ENCODE data around the gene SLC25A26.

The SLC25A26 gene

DNA sequence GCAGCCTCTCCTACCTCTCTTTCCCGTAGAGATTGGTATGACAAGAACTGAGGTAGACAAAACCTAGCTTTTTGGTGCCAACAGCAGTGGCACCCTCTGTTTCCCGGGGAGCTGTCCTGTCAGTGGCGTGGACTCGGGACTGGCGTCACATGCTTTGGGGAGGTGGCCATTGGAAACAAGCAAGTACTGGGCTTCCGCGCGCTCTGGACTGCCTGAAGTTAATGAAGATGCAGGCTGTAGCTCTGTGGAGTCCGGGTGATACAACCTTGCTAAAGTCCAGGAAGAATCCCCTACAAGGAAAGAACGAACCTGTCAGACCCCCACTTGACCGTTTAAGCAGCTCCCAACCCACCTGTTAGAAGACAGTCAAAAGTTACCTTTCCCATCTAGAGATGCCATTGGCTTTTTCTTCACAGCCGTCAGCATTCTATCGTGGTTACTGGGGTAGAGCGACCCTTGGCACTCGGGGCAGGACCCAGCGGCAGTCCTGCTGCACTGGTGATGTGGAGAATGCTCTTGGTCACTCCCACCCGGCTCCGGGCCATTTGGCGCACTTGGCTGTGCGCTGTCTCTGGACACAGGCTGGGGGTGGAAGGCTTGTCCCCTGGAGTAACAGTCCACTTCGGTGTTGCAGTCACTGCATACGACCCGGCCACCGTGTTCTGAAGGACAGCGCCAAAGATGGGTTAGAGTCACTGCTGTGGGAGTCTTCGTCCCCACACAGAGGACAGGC is 159.6 kb downstream of the SLC25A26 start:
- TF ChIP-seq, protein P1, sequence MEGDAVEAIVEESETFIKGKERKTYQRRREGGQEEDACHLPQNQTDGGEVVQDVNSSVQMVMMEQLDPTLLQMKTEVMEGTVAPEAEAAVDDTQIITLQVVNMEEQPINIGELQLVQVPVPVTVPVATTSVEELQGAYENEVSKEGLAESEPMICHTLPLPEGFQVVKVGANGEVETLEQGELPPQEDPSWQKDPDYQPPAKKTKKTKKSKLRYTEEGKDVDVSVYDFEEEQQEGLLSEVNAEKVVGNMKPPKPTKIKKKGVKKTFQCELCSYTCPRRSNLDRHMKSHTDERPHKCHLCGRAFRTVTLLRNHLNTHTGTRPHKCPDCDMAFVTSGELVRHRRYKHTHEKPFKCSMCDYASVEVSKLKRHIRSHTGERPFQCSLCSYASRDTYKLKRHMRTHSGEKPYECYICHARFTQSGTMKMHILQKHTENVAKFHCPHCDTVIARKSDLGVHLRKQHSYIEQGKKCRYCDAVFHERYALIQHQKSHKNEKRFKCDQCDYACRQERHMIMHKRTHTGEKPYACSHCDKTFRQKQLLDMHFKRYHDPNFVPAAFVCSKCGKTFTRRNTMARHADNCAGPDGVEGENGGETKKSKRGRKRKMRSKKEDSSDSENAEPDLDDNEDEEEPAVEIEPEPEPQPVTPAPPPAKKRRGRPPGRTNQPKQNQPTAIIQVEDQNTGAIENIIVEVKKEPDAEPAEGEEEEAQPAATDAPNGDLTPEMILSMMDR (conservative IDR thresholded peaks at IDR 0.05): no peak
- H3K27ac ChIP-seq: no peak overlapping the region

DNA sequence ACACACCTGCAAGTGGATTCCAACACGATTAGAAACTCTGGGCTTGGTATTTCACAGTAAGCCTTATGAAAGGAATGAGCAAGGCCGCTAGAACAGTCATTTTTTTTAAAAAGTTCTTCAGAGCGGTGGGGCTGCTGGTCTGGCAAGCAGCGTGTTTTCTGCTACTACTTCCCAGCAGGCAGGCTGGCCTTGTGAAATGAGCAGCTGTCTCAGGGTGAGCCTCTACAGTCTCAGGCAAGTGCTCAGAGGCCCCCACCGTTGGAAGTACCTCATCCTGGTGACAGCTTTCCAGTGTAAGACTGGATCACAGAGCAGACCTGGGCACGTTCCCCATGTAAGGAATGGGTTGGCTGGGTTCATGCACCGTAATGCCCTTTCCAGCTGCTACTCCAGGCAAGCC is 160.8 kb downstream of the SLC25A26 start:
- no peak overlapping the region for H3K27ac ChIP-seq
- TF ChIP-seq, protein P1 (conservative IDR thresholded peaks at IDR 0.05): no peak

DNA sequence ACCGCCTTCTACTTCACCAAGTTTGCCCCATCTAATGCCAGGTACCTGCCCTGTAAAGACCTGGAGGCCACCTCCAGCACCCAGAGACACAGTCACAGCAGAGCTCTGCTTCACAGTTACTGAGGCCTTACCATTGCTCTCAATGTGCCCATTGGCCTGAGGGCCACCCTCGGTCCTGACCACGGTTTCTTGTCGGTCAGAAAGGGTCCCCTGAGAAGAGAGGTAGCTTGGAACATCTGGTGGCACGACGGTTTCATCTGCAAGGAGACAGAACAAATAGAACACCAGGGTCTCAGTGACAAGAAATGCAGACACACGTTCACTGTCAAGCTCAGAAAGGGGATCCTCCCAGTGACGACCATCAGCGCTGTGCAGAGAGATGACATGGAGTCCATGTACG is 161.3 kb downstream of the SLC25A26 start:
- TF ChIP-seq, protein P1 (conservative IDR thresholded peaks at IDR 0.05): no peak
- H3K27ac ChIP-seq: no peak overlapping the region

DNA sequence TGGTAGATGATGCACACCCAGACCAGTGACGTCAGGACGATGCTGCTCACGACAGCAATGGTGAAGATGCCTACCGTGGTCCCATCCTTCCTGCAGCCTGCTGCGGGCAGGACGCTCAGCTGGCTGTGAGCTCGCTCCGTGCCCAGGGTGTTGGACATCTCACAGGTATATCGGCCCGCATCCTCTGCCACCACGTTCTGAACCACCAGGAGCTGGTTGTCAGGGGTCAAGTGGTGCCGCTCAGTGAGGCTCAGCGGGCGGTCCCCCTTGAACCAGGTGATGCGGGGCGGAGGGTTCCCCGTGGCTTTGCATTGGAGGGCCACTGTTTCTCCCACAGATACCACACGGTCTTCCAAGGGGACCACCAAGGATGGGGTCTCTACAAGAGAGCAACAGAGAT is 162.2 kb downstream of the SLC25A26 start:
- TF ChIP-seq, protein P1 (conservative IDR thresholded peaks at IDR 0.05): no peak

DNA sequence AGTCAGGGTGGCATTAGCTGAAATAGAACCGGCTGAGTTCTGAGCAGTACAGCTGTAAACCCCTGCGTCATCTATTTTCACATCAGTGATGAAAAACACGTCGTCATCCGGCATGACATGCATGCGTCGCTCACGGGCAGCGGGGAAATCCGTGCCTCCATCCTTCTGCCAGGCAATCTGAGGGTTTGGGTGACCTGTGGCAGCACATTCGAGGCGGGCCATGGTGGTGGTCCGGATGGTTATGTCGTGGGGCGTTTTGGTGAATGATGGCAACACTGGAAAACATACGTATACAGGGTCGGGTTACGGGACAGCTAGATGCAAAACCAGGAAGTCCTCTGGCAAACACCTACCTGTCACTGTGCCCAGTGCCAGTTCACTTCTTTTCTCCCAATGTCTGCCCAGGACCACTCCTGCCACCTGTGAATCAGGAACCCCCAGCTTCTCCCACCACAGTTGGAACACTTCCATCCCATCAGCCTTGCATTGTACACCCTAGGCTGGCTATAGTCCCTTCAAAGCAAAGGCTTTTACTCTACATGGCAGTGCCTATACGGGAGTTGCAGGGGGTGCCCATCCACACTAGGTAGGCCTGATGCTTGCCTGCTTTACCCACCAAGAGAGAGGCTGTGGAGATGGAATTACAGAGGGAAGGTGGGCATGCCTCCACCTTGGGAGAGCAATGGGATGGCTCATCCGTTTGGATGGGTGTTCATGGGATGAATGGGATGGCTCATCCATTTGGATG is 163.4 kb downstream of the SLC25A26 start:
- TF ChIP-seq, protein P1 (conservative IDR thresholded peaks at IDR 0.05): no peak
- H3K27ac ChIP-seq: no peak overlapping the region

More for the DNA sequence above, 162.2 kb downstream of the SLC25A26 start:
- no peak overlapping the region for H3K27ac ChIP-seq

DNA sequence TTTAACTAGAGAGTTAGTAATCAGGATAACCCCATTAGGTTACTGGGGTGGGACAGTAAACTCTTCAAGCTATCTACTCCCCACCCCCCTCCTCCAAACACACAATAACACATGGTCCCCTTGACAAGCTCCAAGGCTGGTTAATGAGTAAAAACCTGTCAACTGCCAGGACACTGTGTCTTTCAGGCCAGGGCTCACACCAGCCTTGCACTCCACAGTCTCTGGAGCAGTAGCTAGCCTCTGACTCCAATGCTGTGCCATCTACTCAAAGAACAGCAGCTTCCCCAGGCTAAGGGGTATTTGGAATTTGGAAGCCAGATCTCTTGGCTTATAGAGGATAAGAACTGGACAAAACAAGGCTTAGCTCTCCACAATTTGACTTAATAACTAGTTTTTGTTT is 164.3 kb downstream of the SLC25A26 start:
- no peak overlapping the region for H3K27ac ChIP-seq
- TF ChIP-seq, protein P1 (conservative IDR thresholded peaks at IDR 0.05): no peak

DNA sequence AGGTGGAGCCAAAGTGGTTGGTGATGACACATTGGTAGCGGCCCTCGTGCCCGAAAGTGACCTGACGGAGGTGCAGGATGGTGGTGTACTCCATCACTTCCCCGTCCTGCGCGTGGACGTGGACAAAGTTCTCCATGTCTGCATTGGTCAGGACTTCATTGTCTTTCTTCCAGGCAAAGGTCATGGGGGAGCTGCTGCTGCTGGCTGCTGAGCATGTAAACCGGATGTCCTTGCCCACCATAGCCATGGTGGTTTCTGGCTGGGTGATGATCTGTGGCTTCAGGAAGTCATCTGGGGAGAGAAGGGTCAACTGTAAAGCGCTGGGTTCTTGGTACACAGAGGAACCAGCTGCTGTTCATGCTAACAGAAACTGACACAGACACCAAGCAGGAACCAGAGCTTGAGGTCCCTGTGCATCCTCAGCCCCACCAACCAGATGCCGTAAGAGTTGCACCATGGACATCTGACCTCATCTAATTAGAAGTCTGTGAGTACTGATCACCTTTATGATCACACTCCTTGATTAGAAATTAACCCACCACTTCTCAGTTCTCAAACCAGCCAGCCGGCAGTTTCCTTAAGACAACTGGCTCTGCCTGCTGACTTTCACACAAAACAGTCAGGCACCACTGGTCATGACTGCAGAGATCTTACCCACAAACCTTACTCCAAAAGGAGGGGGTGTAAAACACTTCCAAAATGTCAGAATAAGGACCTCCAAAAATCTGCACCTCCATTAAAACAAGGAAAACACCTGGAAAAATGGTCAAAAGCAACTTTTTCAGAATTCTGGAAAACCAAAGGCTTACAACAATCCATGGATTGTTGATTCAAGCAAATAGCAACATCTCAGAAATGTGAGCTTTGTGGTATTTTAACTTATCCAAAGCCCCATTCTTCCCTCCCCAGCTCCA is 165.5 kb downstream of the SLC25A26 start:
- TF ChIP-seq, protein P1 (conservative IDR thresholded peaks at IDR 0.05): no peak
- H3K27ac ChIP-seq: no peak overlapping the region
